ENCODE measurements around the gene TAX1BP1. TPM values are rescaled to one million over a fixed set of nuclear protein-coding genes. Genes with fewer than 3 reads are reported as not detected.

Gene TAX1BP1
- total RNA-seq, 6 donors from 2014 or later, result 66.8 to 175 (median 100) TPM

DNA sequence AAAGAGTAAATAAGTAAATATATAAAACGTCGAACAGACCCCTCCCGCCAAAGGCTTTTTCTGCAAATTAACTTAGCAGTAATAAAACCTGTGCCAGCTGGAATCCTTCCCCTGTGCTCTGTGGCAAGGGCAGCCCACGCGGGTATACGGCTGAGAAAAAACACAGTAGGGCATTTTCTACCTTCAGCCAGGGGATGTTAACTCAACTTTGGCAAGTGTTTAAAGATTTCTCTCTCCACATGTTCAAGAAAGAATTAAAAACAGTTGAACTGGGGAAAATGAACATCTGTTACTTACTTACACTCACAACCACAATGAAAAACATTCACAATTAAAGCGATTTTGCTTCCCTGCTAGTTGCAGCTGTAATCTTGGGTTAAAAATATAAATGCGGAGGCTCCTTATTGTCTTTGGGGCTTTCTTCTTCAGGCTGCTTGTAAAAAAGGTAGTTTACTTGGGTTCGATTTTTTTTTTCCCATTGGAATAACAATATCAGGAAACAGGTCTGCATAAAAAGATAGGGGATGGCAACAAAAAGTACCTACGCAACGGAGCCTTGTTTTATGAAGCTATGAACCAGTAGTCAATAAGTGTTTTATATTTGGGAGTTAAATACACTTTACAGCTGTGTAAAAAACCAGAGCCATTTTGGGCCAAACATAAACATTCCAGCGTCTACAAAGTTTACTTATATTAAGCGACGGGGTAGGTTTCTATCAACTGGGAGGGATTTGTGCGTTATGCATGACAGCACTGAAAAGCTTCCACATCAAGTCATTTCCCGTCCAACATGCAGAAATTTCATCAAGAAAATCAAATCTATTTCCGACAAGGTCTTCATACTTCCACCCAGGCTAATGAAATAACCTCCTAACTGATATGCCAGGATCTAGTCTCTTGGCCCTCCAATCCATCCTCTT, 132.7 kb downstream of the TAX1BP1 start:
- WGBS, 2 donors, result 67 to 71% methylated on average over 17 of the region's 17 CpGs
- H3K9me3 ChIP-seq, result no peaks in the 10 kb centered on the region
- H3K27me3 ChIP-seq, result no peaks in the 10 kb centered on the region
- peaks cover 12 to 27% (median 17%) of the 10 kb centered on the region in 4 donors for H3K4me1 ChIP-seq
- H3K27ac ChIP-seq, result no peak overlapping the region
- H3K36me3 ChIP-seq, result no peaks in the 10 kb centered on the region
- ATAC-seq (ENCODE audit: low FRiP score in 2 of 2), result no peak
- no peak for TF ChIP-seq EP300 (IDR thresholded peaks at IDR 0.05)
- TF ChIP-seq, protein P1, sequence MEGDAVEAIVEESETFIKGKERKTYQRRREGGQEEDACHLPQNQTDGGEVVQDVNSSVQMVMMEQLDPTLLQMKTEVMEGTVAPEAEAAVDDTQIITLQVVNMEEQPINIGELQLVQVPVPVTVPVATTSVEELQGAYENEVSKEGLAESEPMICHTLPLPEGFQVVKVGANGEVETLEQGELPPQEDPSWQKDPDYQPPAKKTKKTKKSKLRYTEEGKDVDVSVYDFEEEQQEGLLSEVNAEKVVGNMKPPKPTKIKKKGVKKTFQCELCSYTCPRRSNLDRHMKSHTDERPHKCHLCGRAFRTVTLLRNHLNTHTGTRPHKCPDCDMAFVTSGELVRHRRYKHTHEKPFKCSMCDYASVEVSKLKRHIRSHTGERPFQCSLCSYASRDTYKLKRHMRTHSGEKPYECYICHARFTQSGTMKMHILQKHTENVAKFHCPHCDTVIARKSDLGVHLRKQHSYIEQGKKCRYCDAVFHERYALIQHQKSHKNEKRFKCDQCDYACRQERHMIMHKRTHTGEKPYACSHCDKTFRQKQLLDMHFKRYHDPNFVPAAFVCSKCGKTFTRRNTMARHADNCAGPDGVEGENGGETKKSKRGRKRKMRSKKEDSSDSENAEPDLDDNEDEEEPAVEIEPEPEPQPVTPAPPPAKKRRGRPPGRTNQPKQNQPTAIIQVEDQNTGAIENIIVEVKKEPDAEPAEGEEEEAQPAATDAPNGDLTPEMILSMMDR (IDR thresholded peaks at IDR 0.05), result no peak
- TF ChIP-seq POLR2A (IDR thresholded peaks at IDR 0.05), result no peak
- TF ChIP-seq POLR2AphosphoS5 (IDR thresholded peaks at IDR 0.05), result no peak
- DNase-seq, result no peak
- H3K4me3 ChIP-seq, result no peak overlapping the region

DNA sequence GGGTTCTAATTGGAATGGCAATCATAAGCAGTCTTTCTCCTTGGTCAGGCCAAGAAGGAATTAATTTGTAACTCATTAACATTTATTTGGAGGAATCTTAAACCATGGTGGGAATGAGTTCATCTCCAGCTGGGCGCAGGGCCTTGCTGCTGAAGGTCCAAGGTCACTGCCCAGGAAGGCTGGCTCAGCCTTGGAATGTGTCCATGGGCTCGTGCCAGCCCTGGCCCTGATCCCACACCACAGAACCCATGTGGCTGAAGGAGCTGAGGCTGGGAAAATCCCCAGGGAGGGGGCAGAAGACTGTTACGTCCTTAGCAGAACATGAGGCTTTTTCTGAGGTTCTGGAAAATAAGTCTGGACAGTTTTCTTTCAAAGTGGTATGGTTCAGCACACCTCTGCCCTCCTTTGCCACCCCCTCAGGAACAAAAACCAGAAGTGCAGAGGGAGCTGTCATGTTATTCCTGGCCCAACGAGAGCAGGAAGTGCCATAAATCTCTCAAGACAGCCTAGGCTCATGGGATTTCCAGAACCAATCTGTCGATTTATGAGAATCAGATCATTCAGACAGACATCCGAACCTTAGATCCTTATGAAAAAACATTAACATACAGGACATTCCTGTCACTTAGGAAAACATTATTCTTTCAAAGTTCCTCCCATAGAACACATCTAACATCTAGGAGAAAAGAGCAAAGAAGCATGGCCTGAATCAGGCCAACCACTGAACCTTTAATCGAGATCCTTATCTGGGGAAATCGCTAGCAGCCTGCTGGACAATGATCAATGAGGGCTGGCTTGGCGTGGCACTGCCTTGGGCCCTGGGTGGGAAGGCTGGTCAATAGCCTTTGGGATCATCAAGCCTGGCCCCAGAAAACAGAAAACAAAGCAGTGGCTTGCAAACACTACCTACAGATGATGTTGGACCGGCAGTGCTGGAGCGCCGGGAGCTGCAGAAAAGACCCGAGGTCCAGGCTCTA, 134.3 kb downstream of the TAX1BP1 start:
- Histone ChIP-seq H3K36me3 (no peaks in the 10 kb centered on the region), H3K4me3 (no peak overlapping the region), H3K4me1 (peaks cover 12 to 27% (median 17%) of the 10 kb centered on the region in 4 donors), H3K27me3 (no peaks in the 10 kb centered on the region), H3K9me3 (no peaks in the 10 kb centered on the region), H3K27ac (peak overlapping the region in 3 of 4 donors; percentile 18 to 61 (median 27))
- DNase-seq, result peak; percentile 69 to 83
- peak; percentile 53 to 72 for ATAC-seq (ENCODE audit: low FRiP score in 2 of 2)
- WGBS, 2 donors, result 62 to 63% methylated on average over 13 of the region's 13 CpGs
- TF ChIP-seq, protein P1 (IDR thresholded peaks at IDR 0.05), result no peak
- TF ChIP-seq POLR2AphosphoS5 (IDR thresholded peaks at IDR 0.05), result peak in 1 of 2 donors; percentile 13
- no peak for TF ChIP-seq POLR2A (IDR thresholded peaks at IDR 0.05)
- TF ChIP-seq EP300 (IDR thresholded peaks at IDR 0.05), result no peak

DNA sequence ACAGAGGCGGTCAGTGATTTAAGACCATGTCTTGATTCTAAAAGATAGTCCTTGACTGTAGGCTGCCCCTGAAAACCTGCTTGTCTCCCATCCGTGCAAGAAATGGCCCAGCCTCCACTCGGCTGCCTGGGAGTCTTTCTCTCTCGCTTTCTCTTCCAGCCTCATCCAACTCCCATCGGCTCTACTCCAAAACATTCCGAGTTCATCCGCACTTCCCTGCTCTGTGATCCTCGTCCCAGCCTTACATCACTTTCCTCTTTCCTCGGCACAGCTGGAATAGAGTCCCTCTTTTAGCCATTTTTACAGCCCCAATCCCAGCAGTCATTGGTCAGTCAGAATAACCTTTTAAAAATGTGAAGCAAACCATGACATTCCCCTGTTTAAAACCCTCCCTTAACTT, 135.1 kb downstream of the TAX1BP1 start:
- H3K4me3 ChIP-seq, result no peak overlapping the region
- no peaks in the 10 kb centered on the region for H3K27me3 ChIP-seq
- no peaks in the 10 kb centered on the region for H3K9me3 ChIP-seq
- peaks cover 12 to 27% (median 17%) of the 10 kb centered on the region in 4 donors for H3K4me1 ChIP-seq
- ATAC-seq (ENCODE audit: low FRiP score in 2 of 2) (no peak), DNase-seq (no peak)
- TF ChIP-seq POLR2AphosphoS5 (IDR thresholded peaks at IDR 0.05) (no peak), POLR2A (IDR thresholded peaks at IDR 0.05) (no peak), EP300 (IDR thresholded peaks at IDR 0.05) (no peak)
- TF ChIP-seq, protein P1 (IDR thresholded peaks at IDR 0.05), result no peak
- H3K27ac ChIP-seq, result no peak overlapping the region
- 95 to 97% methylated on average over 9 of the region's 9 CpGs for WGBS, 2 donors
- H3K36me3 ChIP-seq, result no peaks in the 10 kb centered on the region

DNA sequence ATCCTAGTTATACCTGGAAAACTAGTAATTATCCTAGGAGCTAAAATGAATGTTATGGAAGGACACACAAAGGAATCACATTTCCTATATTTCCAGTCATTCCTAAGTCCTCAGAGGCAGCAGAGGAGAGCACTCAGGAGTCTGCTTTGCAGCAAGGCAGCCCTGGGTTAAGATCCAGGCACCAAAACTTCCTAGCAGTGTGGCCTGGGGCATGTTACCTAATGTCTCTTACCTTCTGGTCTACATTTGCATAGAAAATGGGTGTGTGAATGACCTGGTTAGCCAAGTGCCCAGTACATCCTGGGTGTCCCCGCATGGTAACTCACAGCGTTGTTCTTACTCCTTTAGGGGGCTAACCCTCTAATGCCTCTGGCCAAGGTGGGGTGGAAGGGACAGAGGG, 135.9 kb downstream of the TAX1BP1 start:
- TF ChIP-seq, protein P1 (IDR thresholded peaks at IDR 0.05), result no peak
- TF ChIP-seq POLR2AphosphoS5 (IDR thresholded peaks at IDR 0.05) (no peak), POLR2A (IDR thresholded peaks at IDR 0.05) (no peak), EP300 (IDR thresholded peaks at IDR 0.05) (no peak)
- Histone ChIP-seq H3K27ac (no peak overlapping the region), H3K4me1 (peaks cover 12 to 27% (median 17%) of the 10 kb centered on the region in 4 donors), H3K9me3 (no peaks in the 10 kb centered on the region), H3K36me3 (no peaks in the 10 kb centered on the region), H3K4me3 (no peak overlapping the region), H3K27me3 (no peaks in the 10 kb centered on the region)
- 94 to 100% methylated on average over 2 of the region's 2 CpGs for WGBS, 2 donors
- no peak for DNase-seq
- no peak for ATAC-seq (ENCODE audit: low FRiP score in 2 of 2)
